BJ (cell line): ENCODE data around the gene FAM50B. TPM values are rescaled to one million over a fixed set of nuclear protein-coding genes. Genes with fewer than 3 reads are reported as not detected.

ENCODE experiments used
- CTCF ChIA-PET: fragments of 350-600 bp; formaldehyde crosslinking; extraction: SDS; loops from one replicate; lab custom pipeline; 2021; ENCODE audit warnings: antibody characterized with exemption, inconsistent platforms; lab: Yijun Ruan, JAX
- POLR2A ChIA-PET: fragments of 300-600 bp; sonication (Branson Sonifier 250); formaldehyde crosslinking; extraction: SDS; loops from one replicate; lab custom pipeline; 2021; ENCODE audit warnings: antibody characterized with exemption; lab: Charles Lee
- DNase-seq: peaks from one replicate; pipeline ENCODE4 v3.0.0-alpha.2; 2011; ENCODE audit warnings: low read depth
- H3K27me3 ChIP-seq: 2 replicates; pipeline ENCODE4 v1.6.0; 2011; ENCODE audit warnings: low read length; ENCODE audit not compliant: control insufficient read depth, insufficient read depth
- H3K36me3 ChIP-seq: 2 replicates; pipeline ENCODE4 v1.5.1; 2011; ENCODE audit warnings: low read length; ENCODE audit not compliant: control insufficient read depth, insufficient read depth
- H3K4me3 ChIP-seq: 2 replicates; pipeline ENCODE4 v1.5.1; 2011; ENCODE audit warnings: low read depth, mild to moderate bottlenecking, control low read depth, low read length
- polyA plus RNA-seq: library from polyadenylated mRNA; depleted of rRNA; stranded (reverse); fragments of >200 nt; gene quantifications from 2 replicates; pipeline ENCODE4 v1.2.3, GENCODE V29; 2011
- TF ChIP-seq, protein P1 (sequence below): IDR thresholded peaks from 2 replicates; pipeline ENCODE4 v1.5.1; 2011; ENCODE audit warnings: low read depth, mild to moderate bottlenecking, control low read depth, inconsistent platforms, low read length, moderate library complexity; ENCODE audit not compliant: insufficient read depth

FAM50B gene
- polyA plus RNA-seq, 1 experiment, result 9.9 TPM

DNA sequence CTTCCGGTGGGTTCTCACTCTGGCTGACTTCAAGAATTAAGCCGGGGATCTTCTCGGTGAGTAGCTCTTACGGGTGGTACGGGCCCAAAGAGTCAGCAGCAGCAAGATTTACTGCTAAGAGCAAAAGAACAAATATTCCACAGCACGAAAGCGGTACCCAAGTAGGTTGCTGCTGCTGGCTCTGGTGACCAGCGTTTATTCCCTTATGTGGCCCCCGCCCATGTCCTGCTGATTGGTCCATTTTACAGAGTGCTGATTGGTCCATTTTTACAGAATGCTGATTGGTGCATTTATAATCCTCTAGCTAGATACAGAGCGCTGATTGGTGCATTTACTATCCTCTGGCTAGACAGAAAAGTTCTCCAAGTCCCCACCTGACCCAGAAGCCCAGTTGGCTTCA, 44.3 kb downstream of the FAM50B start:
- Histone ChIP-seq H3K4me3 (no peak overlapping the region), H3K27me3 (no peaks in the 10 kb centered on the region), H3K36me3 (no peaks in the 10 kb centered on the region)
- CTCF ChIA-PET, result interaction anchor here (1.0 to 2.7 kb wide), 8 partner anchors 9 to 152 kb away, joined by 3 to 12 read pairs (median 3); partner anchors contain the start of gene FAM50B
- no peak for DNase-seq
- TF ChIP-seq, protein P1, sequence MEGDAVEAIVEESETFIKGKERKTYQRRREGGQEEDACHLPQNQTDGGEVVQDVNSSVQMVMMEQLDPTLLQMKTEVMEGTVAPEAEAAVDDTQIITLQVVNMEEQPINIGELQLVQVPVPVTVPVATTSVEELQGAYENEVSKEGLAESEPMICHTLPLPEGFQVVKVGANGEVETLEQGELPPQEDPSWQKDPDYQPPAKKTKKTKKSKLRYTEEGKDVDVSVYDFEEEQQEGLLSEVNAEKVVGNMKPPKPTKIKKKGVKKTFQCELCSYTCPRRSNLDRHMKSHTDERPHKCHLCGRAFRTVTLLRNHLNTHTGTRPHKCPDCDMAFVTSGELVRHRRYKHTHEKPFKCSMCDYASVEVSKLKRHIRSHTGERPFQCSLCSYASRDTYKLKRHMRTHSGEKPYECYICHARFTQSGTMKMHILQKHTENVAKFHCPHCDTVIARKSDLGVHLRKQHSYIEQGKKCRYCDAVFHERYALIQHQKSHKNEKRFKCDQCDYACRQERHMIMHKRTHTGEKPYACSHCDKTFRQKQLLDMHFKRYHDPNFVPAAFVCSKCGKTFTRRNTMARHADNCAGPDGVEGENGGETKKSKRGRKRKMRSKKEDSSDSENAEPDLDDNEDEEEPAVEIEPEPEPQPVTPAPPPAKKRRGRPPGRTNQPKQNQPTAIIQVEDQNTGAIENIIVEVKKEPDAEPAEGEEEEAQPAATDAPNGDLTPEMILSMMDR, result no peak
- POLR2A ChIA-PET, result no interaction called here

DNA sequence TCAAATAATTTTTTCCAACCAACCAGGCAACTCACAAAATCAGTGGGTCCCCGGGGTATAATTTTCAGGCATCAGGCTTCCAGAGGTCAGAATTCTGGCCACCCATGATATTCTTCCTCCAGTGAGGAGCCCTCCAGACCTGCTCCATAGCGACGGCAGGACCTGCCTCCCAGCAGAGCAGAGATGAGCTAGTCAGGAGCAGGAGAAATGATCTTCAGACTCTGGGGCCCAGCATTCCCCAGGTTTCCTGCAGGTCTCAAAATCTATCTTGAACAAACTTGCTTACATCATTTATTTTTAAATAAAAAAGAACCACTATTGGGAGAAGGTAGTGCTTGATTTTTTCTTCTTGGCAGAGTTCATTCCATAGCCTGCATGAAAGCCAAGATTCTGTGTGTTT, 44.7 kb downstream of the FAM50B start:
- ChIA-PET CTCF (interaction anchor here (1.0 to 2.7 kb wide), 5 partner anchors 9 to 84 kb away, joined by 3 to 12 read pairs (median 3); partner anchors contain the start of gene FAM50B), POLR2A (no interaction called here)
- Histone ChIP-seq H3K4me3 (no peak overlapping the region), H3K36me3 (no peaks in the 10 kb centered on the region), H3K27me3 (no peaks in the 10 kb centered on the region)
- TF ChIP-seq, protein P1, result no peak
- no peak for DNase-seq

DNA sequence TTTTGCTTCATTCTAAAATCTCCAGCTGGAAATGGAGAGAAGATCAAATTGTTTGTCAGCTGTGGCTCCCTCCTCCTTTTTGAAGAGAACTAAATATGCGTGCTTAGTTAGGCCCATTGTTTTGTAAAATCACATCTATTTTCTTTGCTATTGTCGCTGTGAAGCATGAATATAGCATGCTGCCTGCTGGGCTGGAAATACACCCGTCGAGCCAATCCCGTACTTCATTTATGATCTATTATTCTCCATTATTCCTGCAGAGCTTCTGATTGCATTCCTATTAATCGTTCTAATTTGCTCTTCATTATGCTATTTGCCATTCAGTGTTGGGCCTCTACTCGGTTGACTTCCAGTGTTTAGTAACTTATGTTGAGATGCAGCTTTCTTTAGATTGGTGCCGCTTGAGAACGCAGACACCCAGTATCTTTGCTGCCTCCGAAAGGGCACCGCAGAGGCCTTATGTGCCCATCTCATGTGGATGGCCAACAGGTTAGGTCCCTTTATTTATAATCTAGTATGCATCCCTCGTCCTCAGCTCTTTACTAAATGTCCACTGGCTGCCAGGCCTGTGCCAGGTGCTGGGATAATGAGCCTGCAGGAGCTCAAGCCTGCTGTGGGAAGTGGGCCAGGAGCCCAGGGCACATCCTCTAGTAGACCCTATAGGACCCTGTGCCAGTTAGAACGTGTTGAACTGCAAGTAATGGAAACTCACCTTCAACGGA, 45.6 kb downstream of the FAM50B start:
- no peak for DNase-seq
- H3K36me3 ChIP-seq, result no peaks in the 10 kb centered on the region
- H3K27me3 ChIP-seq, result no peaks in the 10 kb centered on the region
- no peak overlapping the region for H3K4me3 ChIP-seq
- TF ChIP-seq, protein P1, result no peak
- CTCF ChIA-PET, result interaction anchor here (0.9 to 1.5 kb wide), 5 partner anchors 9 to 152 kb away, joined by 3 to 5 read pairs (median 4); partner anchors contain the start of gene FAM50B
- POLR2A ChIA-PET, result no interaction called here

DNA sequence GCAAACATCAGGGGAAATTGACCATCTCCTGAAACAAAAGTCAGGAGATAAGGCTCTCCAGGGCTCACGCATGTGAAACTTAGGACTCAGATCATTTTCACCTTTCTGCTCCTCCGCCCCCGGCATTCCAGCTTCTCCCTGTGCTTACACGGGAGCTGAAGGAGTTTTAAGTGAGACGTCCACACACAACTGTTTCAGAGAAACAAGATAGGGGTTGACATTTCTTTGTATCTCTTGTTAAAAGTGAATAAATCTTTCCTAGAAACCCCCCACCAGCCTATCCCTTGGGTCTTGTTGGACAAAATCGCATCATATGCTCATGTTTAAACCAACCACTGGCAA, 46.1 kb downstream of the FAM50B start:
- no peaks in the 10 kb centered on the region for H3K27me3 ChIP-seq
- no peak for DNase-seq
- TF ChIP-seq, protein P1, result no peak
- ChIA-PET CTCF (interaction anchor here (0.9 to 1.5 kb wide), 4 partner anchors 9 to 152 kb away, joined by 3 to 5 read pairs (median 4); partner anchors contain the start of gene FAM50B), POLR2A (no interaction called here)
- H3K36me3 ChIP-seq, result no peaks in the 10 kb centered on the region
- no peak overlapping the region for H3K4me3 ChIP-seq

DNA sequence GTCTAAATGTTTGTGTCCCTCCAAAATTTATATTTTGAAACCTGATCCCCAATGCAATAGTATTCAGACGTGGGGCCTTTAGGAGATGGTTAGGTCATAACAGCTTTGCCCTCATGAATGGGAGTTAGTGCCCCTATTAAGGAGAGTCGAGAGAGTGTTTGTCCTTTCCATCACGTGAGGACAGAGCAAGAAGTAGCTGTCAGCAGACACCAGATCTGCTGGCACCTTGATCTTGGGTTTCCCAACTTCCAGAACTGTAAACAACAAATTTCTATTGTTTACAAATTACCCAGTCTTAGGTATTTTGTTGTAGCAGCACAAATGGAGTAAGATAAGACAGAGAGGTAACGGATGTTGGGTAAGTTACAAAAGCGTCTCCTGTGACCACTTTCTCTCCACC, 46.6 kb downstream of the FAM50B start:
- no peak for DNase-seq
- Histone ChIP-seq H3K27me3 (no peaks in the 10 kb centered on the region), H3K36me3 (no peaks in the 10 kb centered on the region), H3K4me3 (no peak overlapping the region)
- TF ChIP-seq, protein P1, result no peak
- ChIA-PET POLR2A (no interaction called here), CTCF (interaction anchor here (0.9 to 1.5 kb wide), 4 partner anchors 11 to 153 kb away, joined by 3 to 5 read pairs (median 4); partner anchors contain the start of gene FAM50B)
